Fibroblast of pulmonary artery (primary cell): Measurements from ENCODE around the gene RHD.
A peak's percentile ranks its signal among the peaks of the same experiment; 100 is the strongest.

Source experiments
- DNase-seq: peaks from one replicate; pipeline ENCODE4 v3.0.0-alpha.2; 2010; ENCODE audit warnings: low read depth
- H3K4me3 ChIP-seq: replicated peaks from 2 replicates; pipeline ENCODE4 v1.5.1; 2011; ENCODE audit warnings: low read depth, mild to moderate bottlenecking, control low read depth, low read length, moderate library complexity
- CTCF ChIP-seq: IDR thresholded peaks from 2 replicates; pipeline ENCODE4 v1.5.1; 2011; ENCODE audit warnings: mild to moderate bottlenecking, control low read depth, low read length, inconsistent platforms; ENCODE audit errors: missing control alignments

Gene RHD

GRCh38 chr1:25338986-25339385 lies 66.7 kb downstream of the RHD start:
- peak overlapping the region; percentile 95 for H3K4me3 ChIP-seq
- no peak for DNase-seq
- no peak for TF ChIP-seq CTCF

- no peak for TF ChIP-seq CTCF
- H3K4me3 ChIP-seq = no peak overlapping the region
- DNase-seq = no peak
Measured at GRCh38 chr1:25341746-25342145, 69.4 kb downstream of the RHD start.

GRCh38 chr1:25342846-25343245 lies 70.5 kb downstream of the RHD start:
- no peak for TF ChIP-seq CTCF
- H3K4me3 ChIP-seq = no peak overlapping the region
- DNase-seq = no peak

- peak; percentile 69 for DNase-seq
- no peak for TF ChIP-seq CTCF
- H3K4me3 ChIP-seq = no peak overlapping the region
Measured at GRCh38 chr1:25343872-25344271, 71.6 kb downstream of the RHD start.

- no peak for DNase-seq
- TF ChIP-seq CTCF = no peak
- H3K4me3 ChIP-seq = no peak overlapping the region
Measured at GRCh38 chr1:25347556-25347955, 75.2 kb downstream of the RHD start.

- H3K4me3 ChIP-seq = no peak overlapping the region
- TF ChIP-seq CTCF = no peak
- no peak for DNase-seq
Measured at GRCh38 chr1:25349606-25350005, 77.3 kb downstream of the RHD start.

GRCh38 chr1:25355841-25356395 lies 83.6 kb downstream of the RHD start:
- DNase-seq = no peak
- no peak for TF ChIP-seq CTCF
- no peak overlapping the region for H3K4me3 ChIP-seq
